Right atrium auricular region (tissue), 2 donors: ENCODE data around the gene ELP1. TPM values are rescaled to one million over a fixed set of nuclear protein-coding genes. Genes with fewer than 3 reads are reported as not detected.

ENCODE experiments used
- DNase-seq: peaks from one replicate; pipeline ENCODE4 v3.0.0-alpha.2; 2019; ENCODE audit warnings: low spot score
- H3K27ac ChIP-seq, 2 donors: fragments of 200-600 bp; sonication (generic); 1 replicate in 1 of 2; 2 replicates in 1 of 2; pipeline ENCODE4 v1.5.1; 2016 to 2019
- H3K27me3 ChIP-seq, 2 donors: fragments of 200-600 bp; sonication (generic); one replicate each; pipeline versions ENCODE4 v1.5.1 to v1.6.0; 2017 to 2019
- H3K36me3 ChIP-seq: fragments of 200-600 bp; sonication (generic); one replicate; pipeline ENCODE4 v1.5.1; 2016
- H3K4me1 ChIP-seq, 2 donors: fragments of 200-600 bp; sonication (generic); one replicate each; pipeline versions ENCODE4 v1.5.1 to v1.6.0; 2017 to 2019
- H3K4me3 ChIP-seq, 2 donors: fragments of 200-600 bp; sonication (generic); 1 replicate in 1 of 2; 2 replicates in 1 of 2; pipeline ENCODE4 v1.5.1; 2017 to 2019; ENCODE audit warnings: mild to moderate bottlenecking in 1 of 2, moderate library complexity in 1 of 2
- H3K9me3 ChIP-seq, 2 donors: fragments of 200-600 bp; sonication (generic); one replicate each; pipeline ENCODE4 v1.5.1; 2019
- total RNA-seq, 2 donors: library from RNA; depleted of rRNA; stranded (reverse); fragments of >200 nt; gene quantifications; one replicate each; pipeline ENCODE4 v1.1.0, GENCODE V29; 2016
- TF ChIP-seq, protein P1 (sequence below), 2 donors: fragments of 200-600 bp; sonication (generic); IDR thresholded peaks; one replicate each; pipeline ENCODE4 v1.5.1; 2019; ENCODE audit warnings: antibody characterized with exemption in 2 of 2

Gene ELP1
- total RNA-seq, 2 donors from 2014 or later, result 14.7 to 22.1 TPM

- Histone ChIP-seq H3K4me1 (no peaks in the 10 kb centered on the region), H3K36me3 (no peaks in the 10 kb centered on the region), H3K27me3 (no peaks in the 10 kb centered on the region), H3K9me3 (no peaks in the 10 kb centered on the region), H3K27ac (no peak overlapping the region), H3K4me3 (no peak overlapping the region)
- TF ChIP-seq, protein P1, sequence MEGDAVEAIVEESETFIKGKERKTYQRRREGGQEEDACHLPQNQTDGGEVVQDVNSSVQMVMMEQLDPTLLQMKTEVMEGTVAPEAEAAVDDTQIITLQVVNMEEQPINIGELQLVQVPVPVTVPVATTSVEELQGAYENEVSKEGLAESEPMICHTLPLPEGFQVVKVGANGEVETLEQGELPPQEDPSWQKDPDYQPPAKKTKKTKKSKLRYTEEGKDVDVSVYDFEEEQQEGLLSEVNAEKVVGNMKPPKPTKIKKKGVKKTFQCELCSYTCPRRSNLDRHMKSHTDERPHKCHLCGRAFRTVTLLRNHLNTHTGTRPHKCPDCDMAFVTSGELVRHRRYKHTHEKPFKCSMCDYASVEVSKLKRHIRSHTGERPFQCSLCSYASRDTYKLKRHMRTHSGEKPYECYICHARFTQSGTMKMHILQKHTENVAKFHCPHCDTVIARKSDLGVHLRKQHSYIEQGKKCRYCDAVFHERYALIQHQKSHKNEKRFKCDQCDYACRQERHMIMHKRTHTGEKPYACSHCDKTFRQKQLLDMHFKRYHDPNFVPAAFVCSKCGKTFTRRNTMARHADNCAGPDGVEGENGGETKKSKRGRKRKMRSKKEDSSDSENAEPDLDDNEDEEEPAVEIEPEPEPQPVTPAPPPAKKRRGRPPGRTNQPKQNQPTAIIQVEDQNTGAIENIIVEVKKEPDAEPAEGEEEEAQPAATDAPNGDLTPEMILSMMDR (IDR thresholded peaks at IDR 0.05), result no peak
- DNase-seq, result no peak
These were observed 95.9 kb downstream of the ELP1 start for GRCh38 chr9:108838017-108838416.

GRCh38 chr9:108837530-108837929 lies 96.4 kb downstream of the ELP1 start:
- no peak overlapping the region for H3K27ac ChIP-seq
- no peaks in the 10 kb centered on the region for H3K9me3 ChIP-seq
- TF ChIP-seq, protein P1 (IDR thresholded peaks at IDR 0.05), result no peak
- DNase-seq, result no peak
- H3K4me3 ChIP-seq, result no peak overlapping the region
- no peaks in the 10 kb centered on the region for H3K27me3 ChIP-seq
- H3K36me3 ChIP-seq, result no peaks in the 10 kb centered on the region
- no peaks in the 10 kb centered on the region for H3K4me1 ChIP-seq

DNA sequence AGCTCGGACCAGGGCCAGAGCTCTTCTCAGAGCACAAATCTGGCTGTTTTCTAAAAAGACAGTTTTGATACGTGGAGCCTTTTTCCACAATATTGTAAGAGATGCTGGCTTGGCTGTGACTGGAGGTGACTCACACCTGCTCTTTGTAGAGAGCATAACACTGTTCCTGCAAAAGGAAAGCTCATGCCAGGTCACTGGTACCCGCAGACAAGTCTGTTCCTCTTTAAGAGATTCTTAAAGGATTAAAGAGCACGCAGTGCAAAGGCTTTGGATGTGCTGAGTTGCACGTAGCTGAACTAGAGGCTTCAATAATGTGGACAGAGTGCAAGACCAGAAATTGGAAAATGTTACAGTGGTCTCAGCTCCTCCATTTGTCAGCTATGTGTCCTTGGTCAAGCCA lies 97.1 kb downstream of the ELP1 start:
- Histone ChIP-seq H3K36me3 (no peaks in the 10 kb centered on the region), H3K27me3 (no peaks in the 10 kb centered on the region), H3K9me3 (no peaks in the 10 kb centered on the region), H3K4me3 (no peak overlapping the region), H3K4me1 (no peaks in the 10 kb centered on the region), H3K27ac (no peak overlapping the region)
- DNase-seq, result no peak
- TF ChIP-seq, protein P1 (IDR thresholded peaks at IDR 0.05), result no peak

- no peak for DNase-seq
- TF ChIP-seq, protein P1 (IDR thresholded peaks at IDR 0.05), result no peak
- H3K4me1 ChIP-seq, result no peaks in the 10 kb centered on the region
These were observed 97.6 kb downstream of the ELP1 start for GRCh38 chr9:108836319-108836718.

GRCh38 chr9:108835831-108836230 lies 98.1 kb downstream of the ELP1 start:
- no peak overlapping the region for H3K27ac ChIP-seq
- no peak overlapping the region for H3K4me3 ChIP-seq
- no peaks in the 10 kb centered on the region for H3K36me3 ChIP-seq
- no peaks in the 10 kb centered on the region for H3K27me3 ChIP-seq
- TF ChIP-seq, protein P1 (IDR thresholded peaks at IDR 0.05), result no peak
- H3K4me1 ChIP-seq, result no peaks in the 10 kb centered on the region
- DNase-seq, result no peak
- no peaks in the 10 kb centered on the region for H3K9me3 ChIP-seq

More at GRCh38 chr9:108836319-108836718, 97.6 kb downstream of the ELP1 start:
- H3K36me3 ChIP-seq, result no peaks in the 10 kb centered on the region
- H3K4me3 ChIP-seq, result no peak overlapping the region
- no peaks in the 10 kb centered on the region for H3K27me3 ChIP-seq
- H3K27ac ChIP-seq, result no peak overlapping the region
- H3K9me3 ChIP-seq, result no peaks in the 10 kb centered on the region

DNA sequence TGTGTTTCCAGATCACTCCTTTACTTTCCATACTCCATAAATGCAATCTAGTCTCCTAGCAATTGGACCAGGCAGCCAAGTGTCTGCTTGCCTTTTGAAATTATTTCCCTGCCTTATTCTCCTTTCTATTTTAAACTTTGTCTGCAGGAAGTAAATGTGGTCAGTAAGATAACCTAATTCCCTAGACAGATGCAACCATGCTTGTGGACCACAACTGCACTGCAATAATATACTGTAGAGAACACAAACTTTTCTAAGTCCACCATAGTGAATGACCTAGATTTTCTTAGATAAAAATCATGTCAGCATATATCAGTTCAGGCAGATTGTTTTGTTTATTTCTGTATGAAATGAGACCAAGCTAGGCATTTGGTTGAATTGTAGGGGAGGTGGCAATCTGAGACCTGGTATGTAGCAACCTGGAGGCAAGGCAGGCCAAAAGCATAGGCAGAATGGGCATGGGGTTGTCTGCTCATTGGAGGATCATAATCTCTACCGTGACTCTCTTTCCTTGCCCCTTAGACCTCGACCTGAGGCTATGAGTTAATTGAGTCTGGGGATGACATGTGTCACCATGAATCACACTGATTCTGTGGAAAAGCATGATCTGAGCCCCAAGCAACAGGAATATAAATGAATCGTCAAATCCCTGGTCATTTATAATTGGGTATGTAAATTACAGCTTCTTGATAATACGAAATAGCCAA lies 98.8 kb downstream of the ELP1 start:
- Histone ChIP-seq H3K36me3 (no peaks in the 10 kb centered on the region), H3K4me3 (no peak overlapping the region), H3K27me3 (no peaks in the 10 kb centered on the region), H3K9me3 (no peaks in the 10 kb centered on the region), H3K27ac (no peak overlapping the region), H3K4me1 (no peaks in the 10 kb centered on the region)
- TF ChIP-seq, protein P1 (IDR thresholded peaks at IDR 0.05), result no peak
- DNase-seq, result no peak
